Heart right ventricle (tissue), 16 donors: ENCODE results near the gene MSLN. TPM values are rescaled to one million over a fixed set of nuclear protein-coding genes. Genes with fewer than 3 reads are reported as not detected.

Experiments used
- ATAC-seq, 8 donors: fragments of 200-7000 bp; cut with Tn5 transposase; one replicate each; pipeline ENCODE4 v1.9.1; 2020; ENCODE audit warnings: mild to moderate bottlenecking in 8 of 8, moderate library complexity in 8 of 8, moderate number of reproducible peaks in 1 of 8
- DNase-seq, 2 donors: peaks; one replicate each; pipeline ENCODE4 v3.0.0-alpha.2; 2020
- H3K27ac ChIP-seq, 10 donors: fragments of 200-600 bp; sonication (generic) in 2 of 10; one replicate each; pipeline versions ENCODE4 v1.5.0 to v1.8.0; 2020 to 2022; ENCODE audit warnings: mild to moderate bottlenecking in 3 of 10
- H3K27me3 ChIP-seq, 7 donors: fragments of 200-600 bp; one replicate each; pipeline ENCODE4 v1.8.0; 2021 to 2022; ENCODE audit warnings: mild to moderate bottlenecking in 2 of 7
- H3K36me3 ChIP-seq, 9 donors: fragments of 200-600 bp; sonication (generic) in 1 of 9; one replicate each; pipeline versions ENCODE4 v1.5.0 to v1.8.0; 2020 to 2022; ENCODE audit warnings: mild to moderate bottlenecking in 2 of 9
- H3K4me1 ChIP-seq, 9 donors: fragments of 200-600 bp; sonication (generic) in 1 of 9; one replicate each; pipeline versions ENCODE4 v1.5.0 to v1.8.0; 2020 to 2022; ENCODE audit warnings: mild to moderate bottlenecking in 4 of 9
- H3K4me3 ChIP-seq, 10 donors: fragments of 200-600 bp; sonication (generic) in 2 of 10; one replicate each; pipeline versions ENCODE4 v1.5.0 to v1.8.0; 2020 to 2022; ENCODE audit warnings: mild to moderate bottlenecking in 7 of 10, moderate library complexity in 2 of 10
- H3K9me3 ChIP-seq, 11 donors: fragments of 200-600 bp in 10 of 11; sonication (generic) in 2 of 11; one replicate each; pipeline versions ENCODE4 v1.5.0 to v1.8.0; 2013 to 2022; ENCODE audit warnings: mild to moderate bottlenecking in 2 of 11, control low read depth in 1 of 11, moderate library complexity in 1 of 11
- WGBS, 2 donors: extraction: QIAGEN DNeasy Blood & Tissue Kit; methylation state at CpG; one replicate each; pipeline ENCODE4 v1.1.7; 2013; ENCODE audit warnings: inconsistent platforms in 1 of 2; 5-methylcytosine and 5-hydroxymethylcytosine counted together
- intact Hi-C, 10 donors: fragments of 100-400 bp; cut with DNase I; formaldehyde crosslinking; loops; one replicate each; pipeline versions ENCODE4 v1.11.1 to v1.14.2; 2022
- polyA plus RNA-seq, 2 donors: library from polyadenylated mRNA; stranded (reverse); fragments of 200-250 nt; gene quantifications; one replicate each; pipeline ENCODE4 v1.2.3, GENCODE V29; 2013
- total RNA-seq, 10 donors: library from RNA; stranded (reverse); fragmentation: NEBNext Ultra II Directional in 3 of 10; extraction: Animal tissue kit (Norgen Biotek cat#: 25700) in 3 of 10; gene quantifications; one replicate each; pipeline versions ENCODE4 v1.2.1 to v1.2.4, GENCODE V29; 2021 to 2023
- TF ChIP-seq, protein P1 (sequence below), 9 donors: fragments of 200-600 bp; sonication (generic) in 2 of 9; IDR thresholded peaks; one replicate each; pipeline versions ENCODE4 v1.5.0 to v1.8.0; 2021 to 2022; ENCODE audit warnings: antibody characterized with exemption in 9 of 9, mild to moderate bottlenecking in 5 of 9, moderate library complexity in 1 of 9
- donor health status: Arrhythmogenic right ventricular cardiomyopathy.
- donor health status: ischemic (EF 13 %, LVEDD 7.1; RV severe dilation, severe dysfunction).
- donor health status: healthy with polysubstance abuse.
- donor health status: DM: no; HTN: yes; CAD: no.
- donor health status: DM: no; HTN: no; CAD: no.
- donor health status: ischemic (EF 25% LVEDD 6.9; RV normal size, moderate dysfunction).
- donor health status: ischemic (EF 25% LVEDD 5.7; RV mildly dilated, moderate dysfunction).
- donor health status: healthy.
- donor health status: DM: yes; HTN: yes; CAD: no.
- donor health status: Ischemic cardiomyopathy.
- donor health status: ischemic (EF 35%, LVEDD 5.7; RV mildly dilated, moderate dysfunction).
- donor health status: nonischemic (EF 11% LVEDD 7.7; RV severe dilation, severe dysfunction).
- donor health status: DM: yes; HTN: yes; CAD: no.
- donor health status: PGD.
- donor health status: ischemic (EF 29% LVEDD 5.4; RV normal size, mild dysfunction).
- donor health status: nonischemic (EF 23%, LVEDD 6.1; RV moderate dilation, normal function).

MSLN gene
- total and polyA plus RNA-seq, 12 donors = 0.09 to 4.0 (median 0.28) TPM; not detected in 8

DNA sequence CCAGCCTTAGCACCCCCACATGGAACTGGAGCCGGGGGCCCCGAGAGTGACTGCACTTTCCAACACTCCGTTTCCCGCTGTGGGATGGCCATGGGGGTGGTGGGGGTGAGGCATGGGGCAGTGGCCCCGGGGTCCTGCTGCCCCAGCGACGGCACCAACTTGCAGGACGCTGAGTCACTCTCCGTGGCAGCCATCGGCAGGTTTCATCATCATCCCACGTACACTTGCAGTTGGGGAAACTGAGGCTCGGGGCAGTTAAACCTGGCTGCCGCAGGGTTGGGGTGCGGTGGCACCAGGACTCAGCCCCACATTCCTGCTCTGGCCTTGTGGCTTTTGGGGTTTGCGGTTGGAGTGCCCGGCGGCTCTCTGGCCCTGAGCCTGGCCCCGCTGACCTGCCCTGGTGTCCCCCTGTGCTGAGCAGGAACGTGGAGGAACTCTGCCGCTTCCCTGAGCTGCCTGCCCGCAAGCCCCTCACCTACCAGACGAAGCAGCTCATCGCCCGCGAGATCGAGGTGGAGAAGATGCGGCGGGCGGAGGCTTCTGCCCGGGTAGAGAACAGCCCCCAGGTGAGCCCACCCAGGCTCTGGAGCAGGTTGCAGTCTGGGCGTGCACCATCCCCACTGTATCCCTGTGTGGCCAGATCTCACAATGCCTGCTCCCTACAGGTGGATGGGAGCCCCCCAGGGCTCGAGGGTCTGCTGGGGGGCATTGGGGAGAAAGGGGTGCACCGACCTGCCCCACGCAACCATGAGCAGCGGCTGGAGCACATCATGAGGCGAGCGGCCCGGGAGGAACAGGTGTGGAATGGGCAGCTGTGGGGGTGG lies 36.0 kb downstream of the MSLN start:
- Histone ChIP-seq H3K4me1 (peaks cover 0 to 5% (median 0%) of the 10 kb centered on the region in 9 donors), H3K36me3 (peaks cover 0 to 12% (median 0%) of the 10 kb centered on the region in 9 donors), H3K27me3 (peaks cover 0 to 39% (median 34%) of the 10 kb centered on the region in 7 donors), H3K4me3 (no peak overlapping the region), H3K9me3 (no peaks in the 10 kb centered on the region), H3K27ac (no peak overlapping the region)
- ATAC-seq = no peak
- TF ChIP-seq, protein P1, sequence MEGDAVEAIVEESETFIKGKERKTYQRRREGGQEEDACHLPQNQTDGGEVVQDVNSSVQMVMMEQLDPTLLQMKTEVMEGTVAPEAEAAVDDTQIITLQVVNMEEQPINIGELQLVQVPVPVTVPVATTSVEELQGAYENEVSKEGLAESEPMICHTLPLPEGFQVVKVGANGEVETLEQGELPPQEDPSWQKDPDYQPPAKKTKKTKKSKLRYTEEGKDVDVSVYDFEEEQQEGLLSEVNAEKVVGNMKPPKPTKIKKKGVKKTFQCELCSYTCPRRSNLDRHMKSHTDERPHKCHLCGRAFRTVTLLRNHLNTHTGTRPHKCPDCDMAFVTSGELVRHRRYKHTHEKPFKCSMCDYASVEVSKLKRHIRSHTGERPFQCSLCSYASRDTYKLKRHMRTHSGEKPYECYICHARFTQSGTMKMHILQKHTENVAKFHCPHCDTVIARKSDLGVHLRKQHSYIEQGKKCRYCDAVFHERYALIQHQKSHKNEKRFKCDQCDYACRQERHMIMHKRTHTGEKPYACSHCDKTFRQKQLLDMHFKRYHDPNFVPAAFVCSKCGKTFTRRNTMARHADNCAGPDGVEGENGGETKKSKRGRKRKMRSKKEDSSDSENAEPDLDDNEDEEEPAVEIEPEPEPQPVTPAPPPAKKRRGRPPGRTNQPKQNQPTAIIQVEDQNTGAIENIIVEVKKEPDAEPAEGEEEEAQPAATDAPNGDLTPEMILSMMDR (IDR thresholded peaks at IDR 0.05) = no peak
- DNase-seq = no peak
- intact Hi-C loops = no loop called here
- 94 to 98% methylated on average over 38 of the region's 38 CpGs for WGBS, 2 donors

DNA sequence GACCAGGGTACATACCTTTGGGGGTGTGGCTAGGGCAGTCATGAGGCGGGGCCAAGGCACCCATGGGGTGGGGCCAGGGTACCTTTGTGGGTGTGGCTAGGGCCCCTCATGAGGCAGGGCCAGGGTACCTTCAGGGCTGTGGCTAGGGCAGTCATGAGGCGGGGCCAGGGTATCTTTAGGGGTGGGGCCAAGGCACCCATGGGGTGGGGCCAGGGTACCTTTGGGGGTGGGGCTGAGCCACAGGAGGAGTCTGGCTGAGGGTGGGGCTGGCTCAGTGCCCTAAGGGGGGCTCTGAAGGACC lies 36.5 kb downstream of the MSLN start:
- H3K27me3 ChIP-seq = peaks cover 0 to 44% (median 39%) of the 10 kb centered on the region in 7 donors

DNA sequence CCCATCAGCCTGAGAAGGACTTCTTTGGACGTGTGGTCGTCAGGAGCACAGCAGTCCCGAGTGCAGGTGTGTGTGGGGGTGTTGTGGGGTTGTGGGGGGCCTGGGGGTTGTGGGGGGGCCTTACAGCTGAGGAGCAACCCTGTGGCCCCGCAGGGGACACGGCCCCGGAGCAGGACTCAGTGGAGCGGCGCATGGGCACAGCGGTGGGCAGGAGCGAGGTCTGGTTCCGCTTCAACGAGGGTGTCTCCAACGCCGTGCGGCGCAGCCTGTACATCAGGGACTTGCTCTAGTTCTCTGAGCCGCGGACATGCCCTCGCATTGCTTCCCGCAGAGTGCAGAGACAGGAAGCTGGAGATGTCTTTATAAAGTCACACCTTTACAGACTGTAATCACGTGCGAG lies 37.2 kb downstream of the MSLN start:
- H3K36me3 ChIP-seq = peaks cover 0 to 6% (median 0%) of the 10 kb centered on the region in 9 donors
- 93 to 95% methylated on average over 22 of the region's 22 CpGs for WGBS, 2 donors
- no peak overlapping the region for H3K27ac ChIP-seq
- H3K9me3 ChIP-seq = no peaks in the 10 kb centered on the region
- ATAC-seq (no peak), DNase-seq (no peak)
- H3K4me3 ChIP-seq = no peak overlapping the region
- intact Hi-C loops = no loop called here
- peaks cover 0 to 5% (median 0%) of the 10 kb centered on the region in 9 donors for H3K4me1 ChIP-seq
- peaks cover 0 to 51% (median 46%) of the 10 kb centered on the region in 7 donors for H3K27me3 ChIP-seq
- TF ChIP-seq, protein P1 (IDR thresholded peaks at IDR 0.05) = no peak

More for the DNA sequence above, 36.5 kb downstream of the MSLN start:
- TF ChIP-seq, protein P1 (IDR thresholded peaks at IDR 0.05) = no peak
- Histone ChIP-seq H3K9me3 (no peaks in the 10 kb centered on the region), H3K36me3 (peaks cover 0 to 10% (median 0%) of the 10 kb centered on the region in 9 donors), H3K27ac (no peak overlapping the region), H3K4me1 (peaks cover 0 to 5% (median 0%) of the 10 kb centered on the region in 9 donors), H3K4me3 (no peak overlapping the region)
- DNase-seq (no peak), ATAC-seq (no peak)
- 97 to 100% methylated on average over 2 of the region's 2 CpGs for WGBS, 2 donors
- intact Hi-C loops = no loop called here

DNA sequence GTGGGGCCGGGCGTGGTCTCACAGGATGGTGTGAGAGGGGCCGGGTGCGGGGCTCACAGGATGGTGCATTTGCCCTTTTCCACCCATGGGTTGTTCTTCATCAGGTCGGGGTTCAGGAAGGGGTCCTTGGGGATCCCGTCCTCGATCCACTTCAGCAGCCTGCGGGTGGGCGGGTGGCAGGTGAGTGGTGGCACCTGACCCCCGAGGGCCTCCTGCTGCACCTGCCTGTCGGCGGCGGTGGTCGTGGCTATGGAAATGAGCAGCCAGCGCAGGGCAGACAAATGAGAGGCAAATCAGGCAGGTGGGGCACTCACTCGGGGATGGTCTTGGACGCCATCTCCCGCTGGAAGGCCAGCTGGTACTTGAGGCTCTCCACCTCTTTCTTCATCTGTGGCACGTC lies 38.1 kb downstream of the MSLN start:
- no peak for ATAC-seq
- TF ChIP-seq, protein P1 (IDR thresholded peaks at IDR 0.05) = no peak
- no peak overlapping the region for H3K27ac ChIP-seq
- peaks cover 0 to 4% (median 0%) of the 10 kb centered on the region in 9 donors for H3K36me3 ChIP-seq
- H3K4me3 ChIP-seq = no peak overlapping the region
- 92 to 94% methylated on average over 19 of the region's 19 CpGs for WGBS, 2 donors
- intact Hi-C loops = no loop called here
- no peak for DNase-seq
- peaks cover 0 to 5% (median 0%) of the 10 kb centered on the region in 9 donors for H3K4me1 ChIP-seq
- no peaks in the 10 kb centered on the region for H3K9me3 ChIP-seq
- peaks cover 0 to 57% (median 48%) of the 10 kb centered on the region in 7 donors for H3K27me3 ChIP-seq
